Right lobe of liver (tissue), 6 donors: ENCODE data around the gene GRM2. TPM values are rescaled to one million over a fixed set of nuclear protein-coding genes. Genes with fewer than 3 reads are reported as not detected.
A peak's percentile ranks its signal among the peaks of the same experiment; 100 is the strongest.

Experiments used
- ATAC-seq, 4 donors: fragments of 200-7000 bp; cut with Tn5 transposase; one replicate each; pipeline ENCODE4 v1.9.1; 2020; ENCODE audit warnings: mild to moderate bottlenecking in 4 of 4, moderate library complexity in 4 of 4
- DNase-seq, 3 donors: peaks; one replicate each; pipeline ENCODE4 v3.0.0-alpha.2; 2020
- H3K27ac ChIP-seq, 3 donors: fragments of 200-600 bp; one replicate each; pipeline ENCODE4 v1.8.0; 2022
- H3K27me3 ChIP-seq, 2 donors: fragments of 200-600 bp; one replicate each; pipeline ENCODE4 v1.8.0; 2022
- H3K36me3 ChIP-seq, 4 donors: fragments of 200-600 bp; sonication (generic) in 1 of 4; one replicate each; pipeline versions ENCODE4 v1.5.1 to v1.8.0; 2017 to 2022; ENCODE audit warnings: control low read depth in 1 of 4
- H3K4me1 ChIP-seq, 4 donors: fragments of 200-600 bp; sonication (generic) in 1 of 4; one replicate each; pipeline versions ENCODE4 v1.5.1 to v1.8.0; 2017 to 2022; ENCODE audit warnings: control low read depth in 1 of 4
- H3K4me3 ChIP-seq, 3 donors: fragments of 200-600 bp; one replicate each; pipeline ENCODE4 v1.8.0; 2022
- H3K9me3 ChIP-seq, 4 donors: fragments of 200-600 bp; sonication (generic) in 1 of 4; one replicate each; pipeline versions ENCODE4 v1.5.1 to v1.8.0; 2017 to 2022; ENCODE audit warnings: control low read depth in 1 of 4
- POLR2A ChIP-seq: fragments of 450-650 bp; IDR thresholded peaks from one replicate; pipeline ENCODE4 v1.6.1; 2017; ENCODE audit warnings: antibody characterized with exemption, mild to moderate bottlenecking
- WGBS: methylation state at CpG from one replicate; pipeline ENCODE4 v1.1.6; 2018; ENCODE audit warnings: low coverage, low lambda C conversion rate; ENCODE audit not compliant: insufficient coverage; ENCODE audit errors: missing lambda C conversion rate; 5-methylcytosine and 5-hydroxymethylcytosine counted together
- intact Hi-C, 2 donors: fragments of 100-400 bp; cut with DNase I; formaldehyde crosslinking; loops; one replicate each; pipeline versions ENCODE4 v1.11.2 to v1.14.1; 2022
- total RNA-seq, 6 experiments: library from RNA; depleted of rRNA in 2 of 6; stranded (reverse); fragments of >200 nt in 2 of 6; fragmentation: NEBNext Ultra II Directional in 3 of 6; extraction: Animal tissue kit (Norgen Biotek cat#: 25700) in 3 of 6; gene quantifications; one replicate each; pipeline versions ENCODE4 v1.1.0 to v1.2.4, GENCODE V29; 2016 to 2023
- TF ChIP-seq, protein P1 (sequence below), 4 donors: fragments of 200-600 bp in 3 of 4; fragments of 450-650 bp in 1 of 4; IDR thresholded peaks; one replicate each; pipeline versions ENCODE4 v1.5.1 to v1.8.0; 2016 to 2022; ENCODE audit warnings: antibody characterized with exemption in 4 of 4, mild to moderate bottlenecking in 2 of 4
- donor health status: DM: no; HTN: yes; CAD: no.
- donor health status: DM: no; HTN: no; CAD: no.
- donor health status: DM: no; HTN: no; CAD: no.
- donor health status: DM: no; HTN: yes; CAD: no.
- donor health status: DM: no; HTN: yes; CAD: no.

GRM2 gene
- total RNA-seq, 6 experiments from 2014 or later, result 1.2 TPM; not detected in 5

DNA sequence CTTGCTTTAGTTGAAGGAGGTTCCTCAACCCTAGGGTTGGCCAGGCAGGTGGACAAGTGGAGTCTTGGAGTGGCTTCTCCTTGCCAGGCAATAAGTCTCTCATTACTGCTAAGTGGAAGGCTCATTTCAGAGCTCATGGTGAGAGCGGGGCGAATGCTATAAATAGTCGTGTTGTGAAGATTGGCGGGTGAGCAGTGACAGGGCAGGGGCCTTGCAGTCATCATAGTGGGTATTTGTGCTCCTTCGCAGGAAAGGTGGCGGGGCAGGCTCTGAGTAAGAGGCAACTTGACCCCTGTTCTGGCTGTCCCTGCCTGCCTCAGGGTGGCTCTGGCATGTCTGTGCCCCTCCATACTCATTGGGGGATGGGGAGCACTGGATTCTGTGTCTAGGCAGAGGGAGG, 8.7 kb upstream of the GRM2 start:
- intact Hi-C loops, result no loop called here
- Histone ChIP-seq H3K27ac (no peak overlapping the region), H3K4me3 (no peak overlapping the region), H3K27me3 (no peaks in the 10 kb centered on the region), H3K36me3 (peaks cover 0 to 30% (median 8%) of the 10 kb centered on the region in 4 donors), H3K4me1 (no peaks in the 10 kb centered on the region), H3K9me3 (no peaks in the 10 kb centered on the region)
- no peak for DNase-seq
- no peak for ATAC-seq
- TF ChIP-seq, protein P1, sequence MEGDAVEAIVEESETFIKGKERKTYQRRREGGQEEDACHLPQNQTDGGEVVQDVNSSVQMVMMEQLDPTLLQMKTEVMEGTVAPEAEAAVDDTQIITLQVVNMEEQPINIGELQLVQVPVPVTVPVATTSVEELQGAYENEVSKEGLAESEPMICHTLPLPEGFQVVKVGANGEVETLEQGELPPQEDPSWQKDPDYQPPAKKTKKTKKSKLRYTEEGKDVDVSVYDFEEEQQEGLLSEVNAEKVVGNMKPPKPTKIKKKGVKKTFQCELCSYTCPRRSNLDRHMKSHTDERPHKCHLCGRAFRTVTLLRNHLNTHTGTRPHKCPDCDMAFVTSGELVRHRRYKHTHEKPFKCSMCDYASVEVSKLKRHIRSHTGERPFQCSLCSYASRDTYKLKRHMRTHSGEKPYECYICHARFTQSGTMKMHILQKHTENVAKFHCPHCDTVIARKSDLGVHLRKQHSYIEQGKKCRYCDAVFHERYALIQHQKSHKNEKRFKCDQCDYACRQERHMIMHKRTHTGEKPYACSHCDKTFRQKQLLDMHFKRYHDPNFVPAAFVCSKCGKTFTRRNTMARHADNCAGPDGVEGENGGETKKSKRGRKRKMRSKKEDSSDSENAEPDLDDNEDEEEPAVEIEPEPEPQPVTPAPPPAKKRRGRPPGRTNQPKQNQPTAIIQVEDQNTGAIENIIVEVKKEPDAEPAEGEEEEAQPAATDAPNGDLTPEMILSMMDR (IDR thresholded peaks at IDR 0.05), result no peak
- TF ChIP-seq POLR2A, result no peak
- no CpG with 5 or more reads among the region's 6 CpGs for WGBS

DNA sequence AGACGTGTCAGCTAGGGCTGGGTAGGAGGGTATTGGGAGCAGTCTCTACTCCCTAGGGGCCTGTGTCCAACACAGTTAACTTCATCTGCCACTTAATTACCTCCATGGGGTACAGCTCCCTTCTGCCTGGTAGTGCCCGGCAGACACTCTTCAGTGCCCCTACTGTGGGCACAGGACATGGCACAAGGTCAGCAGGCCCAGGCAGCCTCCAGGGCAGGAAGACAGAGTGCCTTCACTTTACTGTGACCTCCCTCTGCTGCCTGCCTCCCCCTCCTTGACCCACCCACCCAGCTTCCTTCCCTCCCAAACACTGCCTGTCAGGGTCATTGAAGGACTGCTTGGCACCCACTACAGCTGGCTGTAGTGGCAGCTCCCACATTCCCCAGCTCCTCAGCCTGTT, 6.5 kb upstream of the GRM2 start:
- ATAC-seq (no peak), DNase-seq (no peak)
- Histone ChIP-seq H3K27me3 (no peaks in the 10 kb centered on the region), H3K36me3 (peaks cover 0 to 35% (median 8%) of the 10 kb centered on the region in 4 donors), H3K4me1 (no peaks in the 10 kb centered on the region), H3K9me3 (no peaks in the 10 kb centered on the region), H3K4me3 (no peak overlapping the region), H3K27ac (no peak overlapping the region)
- TF ChIP-seq POLR2A, result no peak
- TF ChIP-seq, protein P1 (IDR thresholded peaks at IDR 0.05), result no peak
- WGBS, result 100% methylated on average over 1 of the region's 2 CpGs
- intact Hi-C loops, result no loop called here

DNA sequence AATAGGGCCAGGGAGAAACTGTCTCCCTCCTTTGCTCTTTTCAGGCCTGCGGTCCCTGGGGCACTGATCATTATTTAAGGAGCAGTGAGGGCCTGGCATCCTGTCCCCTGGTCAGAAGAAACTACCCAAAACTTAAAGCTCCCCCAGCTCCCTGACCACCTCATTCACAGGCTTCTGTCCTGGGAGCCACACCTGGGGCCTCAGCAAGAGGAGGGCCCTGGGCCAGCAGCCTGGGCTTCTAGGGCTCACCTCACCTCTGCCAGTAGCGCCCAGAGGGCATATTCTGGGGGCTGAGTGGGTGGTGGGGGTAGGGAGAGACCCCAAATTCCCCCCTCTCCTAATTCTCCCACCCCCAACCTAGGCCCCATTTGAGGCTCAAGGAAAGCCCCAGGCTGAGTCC, 4.7 kb upstream of the GRM2 start:
- peaks cover 0 to 35% (median 8%) of the 10 kb centered on the region in 4 donors for H3K36me3 ChIP-seq

GRCh38 chr3:51703068-51703760, 3.7 kb upstream of the GRM2 start:
- Histone ChIP-seq H3K4me1 (peaks cover 0 to 3% (median 0%) of the 10 kb centered on the region in 4 donors), H3K27ac (no peak overlapping the region), H3K9me3 (no peaks in the 10 kb centered on the region), H3K36me3 (peaks cover 0 to 26% (median 8%) of the 10 kb centered on the region in 4 donors), H3K27me3 (no peaks in the 10 kb centered on the region), H3K4me3 (no peak overlapping the region)
- TF ChIP-seq, protein P1 (IDR thresholded peaks at IDR 0.05), result no peak
- no peak for TF ChIP-seq POLR2A
- intact Hi-C loops, result no loop called here
- peak in 2 of 3 donors; percentile 6 to 11 for DNase-seq
- ATAC-seq, result no peak
- 50% methylated on average over 1 of the region's 6 CpGs for WGBS

More for the DNA sequence above, 4.7 kb upstream of the GRM2 start:
- WGBS, result 100% methylated on average over 1 of the region's 2 CpGs
- Histone ChIP-seq H3K27me3 (no peaks in the 10 kb centered on the region), H3K4me1 (peaks cover 0 to 3% (median 0%) of the 10 kb centered on the region in 4 donors), H3K27ac (no peak overlapping the region), H3K9me3 (no peaks in the 10 kb centered on the region), H3K4me3 (no peak overlapping the region)
- TF ChIP-seq, protein P1 (IDR thresholded peaks at IDR 0.05), result no peak
- no peak for TF ChIP-seq POLR2A
- intact Hi-C loops, result no loop called here
- peak in 1 of 3 donors; percentile 40 for DNase-seq
- ATAC-seq, result no peak
